ENCODE results near the gene SLC16A9. TPM values are rescaled to one million over a fixed set of nuclear protein-coding genes. Genes with fewer than 3 reads are reported as not detected.

SLC16A9 gene
- total and polyA plus RNA-seq, 2 donors (not counting 3 experiments of a cell fraction or from before 2014, with no cell fraction given) = 0.35 TPM; not detected in 1

GRCh38 chr10:59634102-59634501 is 75.5 kb downstream of the SLC16A9 start:
- Histone ChIP-seq H3K4me1 (ENCODE audit: control insufficient read depth, extremely low read depth, insufficient read depth, low read length) (no peaks in the 10 kb centered on the region), H4K20me1 (replicated peaks; ENCODE audit: control insufficient read depth, extremely low read depth, insufficient read depth, low read length) (no peaks in the 10 kb centered on the region), H3K9me3 (replicated peaks; ENCODE audit: control insufficient read depth, insufficient read depth, low read length) (no peaks in the 10 kb centered on the region), H3K36me3 (ENCODE audit: control insufficient read depth in 2 of 2, extremely low read depth in 1 of 2, insufficient read depth in 2 of 2, low read length in 2 of 2) (no peaks in the 10 kb centered on the region), H3K79me2 (ENCODE audit: control insufficient read depth, insufficient read depth, low read length) (no peaks in the 10 kb centered on the region), H3K4me3 (replicated peaks in 1 of 3; ENCODE audit: insufficient read depth in 1 of 3, low read depth in 1 of 3, low read length in 3 of 3) (no peak overlapping the region), H3K4me2 (ENCODE audit: insufficient read depth, low read length) (no peak overlapping the region), H2AFZ (ENCODE audit: low read depth, low read length) (no peak overlapping the region), H3K27ac (ENCODE audit: insufficient read depth, low read depth, low read length) (no peak overlapping the region), H3K27me3 (ENCODE audit: control insufficient read depth in 2 of 2, insufficient read depth in 2 of 2, low read length in 2 of 2) (peaks cover 6 to 11% of the 10 kb centered on the region in 2 experiments), H3K9ac (replicated peaks; ENCODE audit: extremely low read depth, insufficient read depth, low read length) (no peak overlapping the region), H3K9me1 (replicated peaks; ENCODE audit: control insufficient read depth, extremely low read depth, insufficient read depth, low read length) (no peaks in the 10 kb centered on the region)
- CTCF ChIA-PET = interaction anchor here (0.8 to 3.1 kb wide), 7 partner anchors 8 to 413 kb away, joined by 3 to 16 read pairs (median 3); no protein-coding TSS in a partner anchor
- no peak for TF ChIP-seq GATA2 (IDR thresholded peaks at IDR 0.05; ENCODE audit: insufficient read depth, insufficient read length, low read depth, low read length)
- no peak for TF ChIP-seq POLR2AphosphoS5 (IDR thresholded peaks at IDR 0.05; ENCODE audit: insufficient read depth, low read depth, low read length)
- TF ChIP-seq EZH2 (IDR thresholded peaks at IDR 0.05; ENCODE audit: borderline replicate concordance, low read depth, low read length, severe bottlenecking) = no peak
- TF ChIP-seq MAX (IDR thresholded peaks at IDR 0.05; ENCODE audit: insufficient read depth, insufficient read length) = no peak
- no peak for TF ChIP-seq JUN (IDR thresholded peaks at IDR 0.05; ENCODE audit: borderline replicate concordance, insufficient read depth, insufficient read length, low read depth)
- TF ChIP-seq POLR2A (IDR thresholded peaks at IDR 0.05; ENCODE audit: low read depth, low read length) = no peak
- no peak for TF ChIP-seq MYC (IDR thresholded peaks at IDR 0.05; ENCODE audit: low read depth, low read length)
- TF ChIP-seq CTCF (IDR thresholded peaks at IDR 0.05; ENCODE audit: extremely low read depth in 1 of 2, insufficient read depth in 1 of 2, low read depth in 1 of 2, low read length in 2 of 2) = no peak
- dilution Hi-C loops (cut with MboI; ENCODE audit: extremely low pct_ligation_motif_present, low sequenced_read_pairs) = no loop called here
- intact Hi-C loops (cut with micrococcal nuclease) = no loop called here
- FAIRE-seq (no peak), DNase-seq (ENCODE audit: low read depth, low spot score) (no peak)
- BruUV-seq (replicated peaks) = no TSS peak
- POLR2A ChIA-PET = no interaction called here

Measured in endothelial cell of umbilical vein (primary cell).